Measurements from ENCODE around the gene PAK1. TPM values are rescaled to one million over a fixed set of nuclear protein-coding genes. Genes with fewer than 3 reads are reported as not detected.

PAK1 gene
- total and polyA plus RNA-seq, 9 of the 15 experiments (the other 6 are each of a cell fraction or from before 2014, with no cell fraction given): 0.52 to 11.7 (median 1.9) TPM

DNA sequence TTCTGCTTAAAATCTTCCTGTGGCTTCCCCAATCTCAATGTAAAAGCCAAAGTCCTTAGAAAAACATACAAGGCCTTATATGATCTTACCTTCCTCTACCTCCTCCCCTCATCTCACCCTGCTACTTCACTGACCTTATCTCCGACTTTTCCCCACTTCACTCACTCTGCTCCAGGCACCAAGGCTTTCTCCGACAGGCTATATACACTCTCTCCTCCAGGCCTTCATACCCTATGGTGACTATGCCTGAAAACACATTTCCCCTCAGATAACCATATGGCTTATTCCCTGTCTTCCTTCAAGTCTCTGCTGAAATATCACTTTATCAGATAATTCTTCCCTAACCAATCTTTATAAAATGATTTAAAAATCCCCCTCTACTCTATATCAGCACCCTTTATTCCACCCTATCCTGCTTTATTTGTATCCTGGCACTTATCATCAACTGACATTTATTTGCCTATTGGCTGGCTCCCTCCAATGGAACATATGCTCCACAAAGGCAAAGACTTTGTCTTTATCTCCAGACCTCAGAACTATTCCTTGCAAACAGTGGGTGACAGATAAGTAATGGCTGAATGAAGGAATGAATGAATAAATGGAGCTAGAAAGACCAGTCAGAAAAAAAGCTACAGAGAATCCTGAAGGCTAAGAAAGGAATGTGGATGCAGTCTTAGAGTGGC, 52.7 kb downstream of the PAK1 start (continued):
- TF ChIP-seq, protein P1, sequence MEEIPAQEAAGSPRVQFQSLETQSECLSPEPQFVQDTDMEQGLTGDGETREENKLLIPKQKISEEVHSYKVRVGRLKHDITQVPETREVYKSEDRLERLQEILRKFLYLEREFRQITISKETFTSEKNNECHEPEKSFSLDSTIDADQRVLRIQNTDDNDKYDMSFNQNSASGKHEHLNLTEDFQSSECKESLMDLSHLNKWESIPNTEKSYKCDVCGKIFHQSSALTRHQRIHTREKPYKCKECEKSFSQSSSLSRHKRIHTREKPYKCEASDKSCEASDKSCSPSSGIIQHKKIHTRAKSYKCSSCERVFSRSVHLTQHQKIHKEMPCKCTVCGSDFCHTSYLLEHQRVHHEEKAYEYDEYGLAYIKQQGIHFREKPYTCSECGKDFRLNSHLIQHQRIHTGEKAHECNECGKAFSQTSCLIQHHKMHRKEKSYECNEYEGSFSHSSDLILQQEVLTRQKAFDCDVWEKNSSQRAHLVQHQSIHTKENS (CRISPR knock-in tag; IDR thresholded peaks at IDR 0.05): no peak
- TF ChIP-seq, protein P2, sequence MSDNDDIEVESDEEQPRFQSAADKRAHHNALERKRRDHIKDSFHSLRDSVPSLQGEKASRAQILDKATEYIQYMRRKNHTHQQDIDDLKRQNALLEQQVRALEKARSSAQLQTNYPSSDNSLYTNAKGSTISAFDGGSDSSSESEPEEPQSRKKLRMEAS (CRISPR knock-in tag; IDR thresholded peaks at IDR 0.05): no peak
- TF ChIP-seq ZNF57 (CRISPR knock-in tag; IDR thresholded peaks at IDR 0.05) (no peak), POLR2A (conservative IDR thresholded peaks at IDR 0.05) (no peak), GATAD2A (IDR thresholded peaks at IDR 0.05) (no peak), SIN3B (IDR thresholded peaks at IDR 0.05; ENCODE audit: low read depth) (no peak)
- TF ChIP-seq, protein P3, sequence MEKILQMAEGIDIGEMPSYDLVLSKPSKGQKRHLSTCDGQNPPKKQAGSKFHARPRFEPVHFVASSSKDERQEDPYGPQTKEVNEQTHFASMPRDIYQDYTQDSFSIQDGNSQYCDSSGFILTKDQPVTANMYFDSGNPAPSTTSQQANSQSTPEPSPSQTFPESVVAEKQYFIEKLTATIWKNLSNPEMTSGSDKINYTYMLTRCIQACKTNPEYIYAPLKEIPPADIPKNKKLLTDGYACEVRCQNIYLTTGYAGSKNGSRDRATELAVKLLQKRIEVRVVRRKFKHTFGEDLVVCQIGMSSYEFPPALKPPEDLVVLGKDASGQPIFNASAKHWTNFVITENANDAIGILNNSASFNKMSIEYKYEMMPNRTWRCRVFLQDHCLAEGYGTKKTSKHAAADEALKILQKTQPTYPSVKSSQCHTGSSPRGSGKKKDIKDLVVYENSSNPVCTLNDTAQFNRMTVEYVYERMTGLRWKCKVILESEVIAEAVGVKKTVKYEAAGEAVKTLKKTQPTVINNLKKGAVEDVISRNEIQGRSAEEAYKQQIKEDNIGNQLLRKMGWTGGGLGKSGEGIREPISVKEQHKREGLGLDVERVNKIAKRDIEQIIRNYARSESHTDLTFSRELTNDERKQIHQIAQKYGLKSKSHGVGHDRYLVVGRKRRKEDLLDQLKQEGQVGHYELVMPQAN (IDR thresholded peaks at IDR 0.05; ENCODE audit: borderline replicate concordance): no peak
